HG02571 (cell line): ENCODE results near the gene TMEM232.

Source experiments
- ATAC-seq: cut with Tn5 transposase; IDR thresholded peaks from one replicate; pipeline ENCODE4 v1.9.1; 2021; ENCODE audit warnings: mild to moderate bottlenecking, moderate library complexity; ENCODE audit not compliant: unreplicated experiment

Gene TMEM232

GRCh38 chr5:110634475-110634874 lies 92.0 kb downstream of the TMEM232 start:
- no peak for ATAC-seq

GRCh38 chr5:110631236-110631635 lies 95.2 kb downstream of the TMEM232 start:
- no peak for ATAC-seq

DNA sequence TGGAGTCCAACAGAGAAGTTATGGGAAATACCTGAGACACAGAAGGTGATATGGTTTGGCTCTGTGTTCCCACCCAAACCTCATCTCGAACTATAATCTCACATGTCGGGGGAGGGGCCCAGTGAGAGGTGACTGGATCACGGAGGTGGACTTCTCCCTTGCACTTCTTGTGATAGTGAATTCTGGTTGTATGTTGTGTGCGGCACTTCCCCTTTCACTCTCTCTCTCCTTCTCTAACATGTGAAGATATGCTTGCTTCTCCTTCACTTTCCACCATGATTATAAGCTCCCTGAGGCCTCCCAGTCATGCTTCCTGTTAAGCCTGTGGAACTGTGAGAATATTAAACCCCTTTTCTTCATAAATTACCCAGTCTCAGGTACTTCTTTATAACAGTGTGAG lies 96.1 kb downstream of the TMEM232 start:
- no peak for ATAC-seq

GRCh38 chr5:110625376-110625999 lies 101.0 kb downstream of the TMEM232 start:
- ATAC-seq: no peak

DNA sequence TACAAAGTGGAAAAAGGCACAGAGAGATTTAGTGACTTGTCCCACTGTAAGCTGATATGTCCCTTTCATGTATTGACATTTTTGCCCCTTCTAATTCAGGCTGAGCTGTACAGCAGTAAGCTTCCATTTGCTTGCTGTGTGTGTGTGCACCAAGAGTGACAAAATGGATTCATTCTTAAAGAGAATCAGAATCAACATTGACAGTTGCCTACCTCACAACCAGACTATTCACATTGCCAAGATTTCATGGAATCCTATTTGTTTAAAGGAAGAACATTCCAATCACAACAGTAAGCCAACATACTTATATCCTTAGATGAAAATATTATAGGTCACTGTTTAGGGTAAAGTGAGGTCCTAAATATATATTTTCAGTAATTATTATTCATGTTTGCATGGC lies 102.6 kb downstream of the TMEM232 start:
- no peak for ATAC-seq

DNA sequence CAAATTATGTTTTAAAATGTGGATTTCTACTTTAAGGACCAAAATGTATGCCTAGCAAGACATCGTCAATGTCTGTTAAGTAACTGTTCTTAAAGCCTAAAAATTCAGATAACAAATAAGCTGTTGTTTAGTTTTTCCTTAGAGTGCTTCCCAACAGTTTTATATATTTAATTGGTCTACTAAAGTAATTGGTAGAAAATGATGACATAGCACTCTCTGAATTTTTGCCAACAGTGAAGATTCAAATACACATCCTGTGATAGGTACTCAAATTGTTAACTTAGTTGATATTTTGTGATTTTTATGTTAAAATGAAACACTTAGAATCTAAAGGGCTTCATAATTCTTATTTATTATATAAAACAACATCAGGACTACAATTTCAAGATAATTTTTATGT lies 107.5 kb downstream of the TMEM232 start:
- ATAC-seq: no peak

- ATAC-seq: no peak
These were observed 110.5 kb downstream of the TMEM232 start for GRCh38 chr5:110616009-110616408.

DNA sequence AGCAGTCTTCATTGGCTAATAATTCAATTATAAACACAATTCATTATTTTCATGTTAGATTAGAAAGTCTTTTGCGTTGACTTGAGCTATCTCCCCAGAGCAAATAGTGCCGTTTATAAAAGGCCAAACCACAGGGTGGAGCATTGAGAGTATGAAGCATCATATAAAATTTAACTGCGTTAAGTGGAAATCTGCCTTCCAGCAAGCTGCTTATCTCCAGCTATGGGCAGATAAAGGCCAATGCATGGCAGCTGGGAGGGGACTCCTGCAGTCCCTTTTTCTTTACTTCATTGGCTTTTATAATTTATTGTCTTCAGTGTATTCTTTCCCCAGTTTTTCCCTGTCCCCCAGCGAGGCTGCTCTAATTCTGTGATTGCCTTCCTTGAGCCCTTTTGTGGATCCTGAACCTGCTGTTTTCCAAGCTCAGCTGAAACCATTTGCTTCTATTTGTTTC lies 113.7 kb downstream of the TMEM232 start:
- no peak for ATAC-seq

GRCh38 chr5:110611817-110612216 lies 114.7 kb downstream of the TMEM232 start:
- no peak for ATAC-seq

- no peak for ATAC-seq
These were observed 131.6 kb downstream of the TMEM232 start for GRCh38 chr5:110594866-110595265.

DNA sequence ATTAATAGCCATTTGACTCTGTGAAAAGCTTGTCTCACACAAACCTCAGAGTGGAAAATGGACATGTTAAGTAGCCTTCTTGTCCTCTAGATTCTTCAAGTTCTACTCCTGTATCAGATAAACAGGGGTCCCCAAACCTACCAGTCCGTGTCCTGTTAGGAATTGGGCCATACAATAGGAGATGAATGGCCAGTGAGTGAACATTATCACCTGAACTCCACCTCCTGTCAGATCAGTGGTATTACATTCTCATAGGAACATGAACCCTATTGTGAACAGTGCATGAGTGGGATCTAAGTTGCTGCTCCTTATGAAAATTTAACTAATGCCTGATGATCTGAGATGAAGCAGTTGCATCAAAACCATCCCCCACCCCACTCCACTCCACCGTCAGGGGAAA lies 136.3 kb downstream of the TMEM232 start:
- ATAC-seq: no peak

- ATAC-seq: no peak
These were observed 138.0 kb downstream of the TMEM232 start for GRCh38 chr5:110588286-110588980.

DNA sequence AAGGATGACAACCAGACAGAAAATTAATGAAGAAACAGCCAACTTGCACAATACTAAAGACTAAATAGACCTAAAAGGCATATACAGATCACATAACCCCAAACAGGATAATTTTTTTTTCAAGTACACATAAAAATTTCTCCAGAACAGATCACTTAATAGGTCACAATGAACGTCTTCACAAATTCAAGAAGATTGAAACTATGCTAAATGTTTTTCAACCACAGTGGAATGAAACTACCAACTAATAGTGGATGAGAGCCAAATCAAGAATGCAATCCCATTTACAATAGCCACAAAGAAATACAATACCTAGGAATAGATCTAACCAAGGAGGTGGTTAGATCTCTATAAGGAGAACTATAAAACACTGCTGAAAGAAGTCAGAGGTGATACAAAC lies 145.8 kb downstream of the TMEM232 start:
- no peak for ATAC-seq

DNA sequence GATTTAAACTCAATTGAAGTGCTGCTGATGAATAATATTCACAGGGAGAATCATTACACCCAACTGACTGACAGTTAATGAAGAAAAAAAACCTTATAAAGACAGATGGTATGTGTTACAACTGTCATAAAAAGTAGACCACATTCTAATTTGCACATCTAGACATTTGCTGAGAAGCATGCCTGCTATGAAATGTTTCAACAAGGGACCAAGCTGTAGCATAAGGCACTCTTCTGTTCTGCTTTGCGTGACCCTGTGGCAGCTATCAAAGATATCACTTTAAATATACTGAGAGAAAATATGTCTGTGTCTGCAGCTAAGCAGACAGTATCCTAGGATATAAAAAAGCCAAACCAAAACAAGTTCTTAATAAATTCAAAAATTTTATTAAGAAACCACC lies 153.7 kb downstream of the TMEM232 start:
- ATAC-seq: no peak

DNA sequence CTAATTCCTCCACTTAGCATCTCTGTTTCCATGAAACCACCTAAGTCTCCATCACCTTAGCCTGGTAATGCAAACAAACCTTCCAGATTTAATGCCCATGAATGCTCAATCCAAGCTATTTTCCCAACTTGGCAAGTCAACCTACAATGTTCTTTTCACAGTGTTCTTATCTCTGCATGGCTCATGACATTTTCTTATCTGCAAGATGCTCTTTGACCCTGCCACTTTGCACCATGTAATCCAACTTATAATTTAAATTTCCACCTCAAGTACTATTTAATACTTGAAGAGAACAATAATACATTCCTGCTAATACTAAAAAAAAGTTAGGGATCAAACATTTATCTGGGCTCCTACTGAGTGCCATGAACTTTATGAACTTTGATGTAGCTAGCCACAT lies 164.3 kb downstream of the TMEM232 start:
- ATAC-seq: no peak

GRCh38 chr5:110561510-110561909 lies 165.0 kb downstream of the TMEM232 start:
- ATAC-seq: no peak

DNA sequence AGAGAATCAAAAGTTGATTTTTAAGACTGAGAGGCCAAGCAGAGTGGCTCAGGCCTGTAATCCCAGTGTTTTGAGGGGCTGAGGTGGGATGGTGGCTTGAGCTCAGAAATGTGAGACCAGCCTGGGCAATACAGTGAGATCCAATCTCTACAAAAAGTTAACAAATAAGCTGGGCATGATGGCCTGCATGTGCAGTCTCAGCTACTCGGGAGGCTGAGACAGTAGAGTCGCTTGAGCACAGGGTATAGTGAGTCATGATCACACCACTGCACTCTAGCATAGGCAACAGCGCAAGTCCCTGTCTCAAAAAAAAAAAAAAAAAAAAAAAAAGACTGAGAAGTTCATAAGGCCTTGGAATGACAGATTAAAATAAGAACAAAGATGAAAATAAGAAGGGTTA lies 177.2 kb downstream of the TMEM232 start:
- ATAC-seq: no peak

DNA sequence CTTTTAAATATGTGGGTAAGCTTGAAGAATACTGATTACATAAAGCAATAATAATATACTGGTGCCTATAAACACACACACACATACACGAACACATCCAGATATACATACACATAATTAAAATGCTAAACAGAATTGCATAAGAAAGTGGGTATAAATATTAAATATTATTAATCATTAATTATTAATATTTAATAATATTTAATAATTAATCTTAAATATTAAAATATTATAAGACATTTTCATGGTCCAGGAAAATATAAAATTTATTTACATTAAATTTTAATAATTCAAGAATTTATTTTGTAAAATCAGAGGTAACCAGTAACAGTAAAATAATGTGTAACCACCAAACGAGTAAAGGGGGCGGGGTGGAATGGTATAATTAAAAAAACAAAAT lies 178.3 kb downstream of the TMEM232 start:
- ATAC-seq: no peak

GRCh38 chr5:110547495-110547894 lies 179.0 kb downstream of the TMEM232 start:
- ATAC-seq: no peak

DNA sequence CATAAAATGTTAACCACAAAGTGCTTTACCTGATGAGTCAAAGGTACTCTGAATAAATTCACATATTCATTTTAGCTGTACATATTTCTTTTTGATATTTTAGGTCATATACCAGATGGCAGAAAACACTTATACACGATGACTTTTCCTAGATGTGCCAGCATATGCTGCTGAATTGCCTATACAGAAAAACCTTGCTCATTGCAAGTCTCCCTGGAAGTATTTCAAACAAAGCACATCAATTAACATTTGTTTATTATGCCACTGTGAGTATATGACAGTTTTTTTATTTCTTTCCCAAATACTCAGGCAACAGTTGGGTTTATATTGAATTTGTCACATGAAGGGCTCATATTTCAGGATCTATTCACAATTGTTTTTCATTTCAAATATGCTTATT lies 180.8 kb downstream of the TMEM232 start:
- ATAC-seq: no peak

- no peak for ATAC-seq
These were observed 181.9 kb downstream of the TMEM232 start for GRCh38 chr5:110544603-110545002.

DNA sequence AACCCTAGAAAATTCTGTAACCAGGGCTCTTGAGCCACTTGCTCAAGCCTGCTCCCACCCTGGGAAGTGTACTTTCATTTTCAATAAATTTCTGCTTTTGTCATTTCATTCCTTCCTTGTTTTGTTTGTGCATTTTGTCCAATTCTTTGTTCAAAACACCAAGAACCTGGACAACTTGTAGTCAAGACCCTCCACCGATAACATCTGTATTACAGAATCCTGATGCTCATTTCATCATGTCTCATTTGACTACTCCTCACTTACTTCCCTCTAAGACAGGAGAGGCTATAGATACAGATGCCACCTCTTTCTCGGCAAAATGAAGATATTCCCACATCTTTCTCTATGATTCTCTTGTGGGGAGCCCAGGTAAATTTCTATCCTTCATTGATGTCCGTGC lies 183.5 kb downstream of the TMEM232 start:
- no peak for ATAC-seq
